ENCODE data around the gene ANKRD22. TPM values are rescaled to one million over a fixed set of nuclear protein-coding genes. Genes with fewer than 3 reads are reported as not detected.
"Not testable (repeated sequence)": the region's sequence is repeated elsewhere in the genome, so short reads cannot be mapped to it uniquely, and the experiment has no call there.

ANKRD22 gene
- total RNA-seq, 2 donors from 2014 or later: 0.24 to 0.65 TPM

- Mint-ChIP-seq H3K4me1 (ENCODE audit: low read depth) (peaks cover 83% of the 10 kb centered on the region), H3K36me3 (ENCODE audit: insufficient read depth in 2 of 2) (peaks cover 0 to 5% of the 10 kb centered on the region in 2 donors), H3K27ac (peak overlapping the region; percentile 96), H3K4me3 (peak overlapping the region; percentile 96), H3K27me3 (ENCODE audit: low read depth) (no peaks in the 10 kb centered on the region), H3K9me3 (no peaks in the 10 kb centered on the region)
- no peak for ATAC-seq (replicated peaks in 1 of 2)
- no peak for DNase-seq
Observed at GRCh38 chr10:88883448-88883809, 31.8 kb upstream of the ANKRD22 start.

GRCh38 chr10:88882646-88883447 lies 31.2 kb upstream of the ANKRD22 start:
- not testable (repeated sequence) for DNase-seq; H3K9me3 Mint-ChIP-seq; H3K27me3 Mint-ChIP-seq (ENCODE audit: low read depth); H3K36me3 Mint-ChIP-seq (ENCODE audit: insufficient read depth in 2 of 2); ATAC-seq (replicated peaks in 1 of 2)
- peaks cover 83% of the 10 kb centered on the region for H3K4me1 Mint-ChIP-seq (ENCODE audit: low read depth)
- peak overlapping the region; percentile 96 for H3K27ac Mint-ChIP-seq
- peak overlapping the region; percentile 96 for H3K4me3 Mint-ChIP-seq

- Mint-ChIP-seq H3K36me3 (ENCODE audit: insufficient read depth in 2 of 2) (peaks cover 0 to 5% of the 10 kb centered on the region in 2 donors), H3K27ac (peak overlapping the region; percentile 96), H3K9me3 (no peaks in the 10 kb centered on the region), H3K4me3 (peak overlapping the region; percentile 96), H3K4me1 (ENCODE audit: low read depth) (peaks cover 79% of the 10 kb centered on the region), H3K27me3 (ENCODE audit: low read depth) (no peaks in the 10 kb centered on the region)
- DNase-seq (no peak), ATAC-seq (replicated peaks in 1 of 2) (no peak)
Observed at GRCh38 chr10:88881922-88882645, 30.4 kb upstream of the ANKRD22 start.

GRCh38 chr10:88881320-88881719 lies 29.7 kb upstream of the ANKRD22 start:
- ATAC-seq (replicated peaks in 1 of 2): no peak
- DNase-seq: no peak
- H3K4me1 Mint-ChIP-seq (ENCODE audit: low read depth): peaks cover 72% of the 10 kb centered on the region
- H3K4me3 Mint-ChIP-seq: peak overlapping the region; percentile 96
- peaks cover 0 to 5% of the 10 kb centered on the region in 2 donors for H3K36me3 Mint-ChIP-seq (ENCODE audit: insufficient read depth in 2 of 2)
- no peaks in the 10 kb centered on the region for H3K27me3 Mint-ChIP-seq (ENCODE audit: low read depth)
- peak overlapping the region; percentile 96 for H3K27ac Mint-ChIP-seq
- no peaks in the 10 kb centered on the region for H3K9me3 Mint-ChIP-seq

GRCh38 chr10:88880282-88881076 lies 28.8 kb upstream of the ANKRD22 start:
- H3K27me3 Mint-ChIP-seq (ENCODE audit: low read depth): no peaks in the 10 kb centered on the region
- H3K9me3 Mint-ChIP-seq: no peaks in the 10 kb centered on the region
- H3K27ac Mint-ChIP-seq: peak overlapping the region; percentile 96
- H3K4me1 Mint-ChIP-seq (ENCODE audit: low read depth): peaks cover 63% of the 10 kb centered on the region
- DNase-seq (peak; percentile 81 to 85), ATAC-seq (replicated peaks in 1 of 2) (peak; percentile 81 to 82)
- H3K36me3 Mint-ChIP-seq (ENCODE audit: insufficient read depth in 2 of 2): peaks cover 0 to 5% of the 10 kb centered on the region in 2 donors
- peak overlapping the region; percentile 96 for H3K4me3 Mint-ChIP-seq

- peaks cover 0 to 5% of the 10 kb centered on the region in 2 donors for H3K36me3 Mint-ChIP-seq (ENCODE audit: insufficient read depth in 2 of 2)
- H3K9me3 Mint-ChIP-seq: no peaks in the 10 kb centered on the region
- H3K27ac Mint-ChIP-seq: peak within 1 kb of the TSS; percentile 96
- ATAC-seq (replicated peaks in 1 of 2) (peak; percentile 74), DNase-seq (peak; percentile 85 to 86)
- peak within 1 kb of the TSS; percentile 96 for H3K4me3 Mint-ChIP-seq
- H3K4me1 Mint-ChIP-seq (ENCODE audit: low read depth): peaks cover 57% of the 10 kb centered on the region
- no peaks in the 10 kb centered on the region for H3K27me3 Mint-ChIP-seq (ENCODE audit: low read depth)
Observed at GRCh38 chr10:88879534-88880281, 28.1 kb upstream of the ANKRD22 start, which contains the start of gene STAMBPL1. STAMBPL1 (plus strand) TSS chr10:88880245; CDS start chr10:88901709, 21,464 bp downstream.

- Mint-ChIP-seq H3K27ac (no peak overlapping the region), H3K27me3 (ENCODE audit: low read depth) (no peaks in the 10 kb centered on the region), H3K4me3 (no peak overlapping the region), H3K36me3 (ENCODE audit: insufficient read depth in 2 of 2) (no peaks in the 10 kb centered on the region), H3K9me3 (no peaks in the 10 kb centered on the region), H3K4me1 (ENCODE audit: low read depth) (peaks cover 34% of the 10 kb centered on the region)
- ATAC-seq (replicated peaks in 1 of 2) (no peak), DNase-seq (no peak)
Observed at GRCh38 chr10:88877298-88877697, 25.7 kb upstream of the ANKRD22 start.

GRCh38 chr10:88875081-88875480 lies 23.4 kb upstream of the ANKRD22 start:
- peaks cover 23% of the 10 kb centered on the region for H3K4me1 Mint-ChIP-seq (ENCODE audit: low read depth)
- DNase-seq (no peak), ATAC-seq (replicated peaks in 1 of 2) (no peak)
- no peaks in the 10 kb centered on the region for H3K27me3 Mint-ChIP-seq (ENCODE audit: low read depth)
- no peak overlapping the region for H3K4me3 Mint-ChIP-seq
- no peaks in the 10 kb centered on the region for H3K9me3 Mint-ChIP-seq
- no peak overlapping the region for H3K27ac Mint-ChIP-seq
- H3K36me3 Mint-ChIP-seq (ENCODE audit: insufficient read depth in 2 of 2): no peaks in the 10 kb centered on the region

- Mint-ChIP-seq H3K9me3 (no peaks in the 10 kb centered on the region), H3K4me1 (ENCODE audit: low read depth) (peaks cover 15% of the 10 kb centered on the region), H3K36me3 (ENCODE audit: insufficient read depth in 2 of 2) (no peaks in the 10 kb centered on the region), H3K27me3 (ENCODE audit: low read depth) (no peaks in the 10 kb centered on the region), H3K27ac (no peak overlapping the region), H3K4me3 (no peak overlapping the region)
- ATAC-seq (replicated peaks in 1 of 2) (no peak), DNase-seq (no peak)
Observed at GRCh38 chr10:88874281-88874680, 22.6 kb upstream of the ANKRD22 start.

- no peaks in the 10 kb centered on the region for H3K27me3 Mint-ChIP-seq (ENCODE audit: low read depth)
- H3K4me3 Mint-ChIP-seq: no peak overlapping the region
- peaks cover 10% of the 10 kb centered on the region for H3K4me1 Mint-ChIP-seq (ENCODE audit: low read depth)
- ATAC-seq (replicated peaks in 1 of 2) (no peak), DNase-seq (no peak)
- no peaks in the 10 kb centered on the region for H3K36me3 Mint-ChIP-seq (ENCODE audit: insufficient read depth in 2 of 2)
- no peaks in the 10 kb centered on the region for H3K9me3 Mint-ChIP-seq
- H3K27ac Mint-ChIP-seq: no peak overlapping the region
Observed at GRCh38 chr10:88873757-88874156, 22.1 kb upstream of the ANKRD22 start.

- no peak overlapping the region for H3K27ac Mint-ChIP-seq
- no peaks in the 10 kb centered on the region for H3K36me3 Mint-ChIP-seq (ENCODE audit: insufficient read depth in 2 of 2)
- peaks cover 5% of the 10 kb centered on the region for H3K27me3 Mint-ChIP-seq (ENCODE audit: low read depth)
- ATAC-seq (replicated peaks in 1 of 2) (no peak), DNase-seq (no peak)
- H3K9me3 Mint-ChIP-seq: no peaks in the 10 kb centered on the region
- H3K4me3 Mint-ChIP-seq: no peak overlapping the region
- no peaks in the 10 kb centered on the region for H3K4me1 Mint-ChIP-seq (ENCODE audit: low read depth)
Observed at GRCh38 chr10:88870089-88870488, 18.4 kb upstream of the ANKRD22 start.

- Mint-ChIP-seq H3K36me3 (ENCODE audit: insufficient read depth in 2 of 2) (no peaks in the 10 kb centered on the region), H3K4me1 (ENCODE audit: low read depth) (no peaks in the 10 kb centered on the region), H3K4me3 (no peak overlapping the region), H3K27ac (no peak overlapping the region), H3K9me3 (no peaks in the 10 kb centered on the region), H3K27me3 (ENCODE audit: low read depth) (peaks cover 27% of the 10 kb centered on the region)
- DNase-seq (no peak), ATAC-seq (replicated peaks in 1 of 2) (no peak)
Observed at GRCh38 chr10:88866454-88866853, 14.8 kb upstream of the ANKRD22 start.
